Activated T-cell treated with anti-CD3 and anti-CD28 coated beads, Interleukin-2, amount 50 U/mL, for 48 hours (primary cell): ENCODE results near the gene THOC6.
A peak's percentile ranks its signal among the peaks of the same experiment; 100 is the strongest.

Experiments used
- DNase-seq, 2 experiments: peaks; one replicate each; pipeline ENCODE4 v3.0.0-alpha.2; 2020

THOC6 gene

DNA sequence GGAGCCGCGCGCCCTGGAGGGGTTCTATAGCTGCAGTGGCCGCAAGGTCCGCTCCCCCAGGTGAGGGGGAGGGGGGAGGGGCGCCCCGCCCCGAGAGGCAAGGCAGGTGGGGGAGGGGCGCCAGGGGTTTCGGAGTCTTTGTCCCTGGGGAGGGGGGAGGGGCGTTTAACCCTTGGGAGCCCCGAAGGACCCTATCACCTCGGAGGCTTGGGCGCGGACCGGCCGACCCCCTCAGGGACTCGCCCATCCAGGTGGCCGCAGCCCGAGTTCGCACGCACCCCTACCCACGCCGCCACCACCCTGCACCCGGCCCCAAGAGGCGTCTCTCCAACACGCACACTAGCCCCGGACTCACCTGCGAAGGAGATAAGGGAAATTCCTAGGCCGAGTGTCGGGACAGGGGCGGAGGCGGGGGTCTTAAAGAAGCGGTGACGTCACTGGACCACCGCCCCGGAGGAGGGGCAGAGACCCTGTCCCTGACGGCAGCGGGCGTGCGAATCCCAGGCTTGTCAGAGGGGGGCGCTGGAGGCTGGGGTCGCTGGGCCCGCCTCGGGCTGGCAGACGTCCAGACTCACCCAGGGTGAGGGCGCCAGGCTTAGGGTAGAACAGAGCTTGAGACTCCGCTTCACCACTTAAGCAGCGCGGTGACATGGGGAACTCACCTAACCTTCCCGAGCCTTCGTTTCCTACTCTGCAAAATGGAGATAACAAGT, 5.9 kb upstream of the THOC6 start, which contains the start of gene CLDN6:
Gene CLDN6, minus strand, starts transcription at position 390 of the 713 bp plus-strand sequence. CDS start 2,162 bp downstream, outside the sequence.
- DNase-seq = peak; percentile 61 to 66

- no peak for DNase-seq
Measured at GRCh38 chr16:3019594-3020246, 4.1 kb upstream of the THOC6 start.

- DNase-seq = peak; percentile 80 to 86
Measured at GRCh38 chr16:3020247-3020603, 3.6 kb upstream of the THOC6 start, which contains the start of gene TNFRSF12A. Gene TNFRSF12A (plus strand): TSS chr16:3020368. CDS start chr16:3020398, 30 bp downstream.

- peak; percentile 60 to 71 for DNase-seq
Measured at GRCh38 chr16:3020604-3021448, 3.0 kb upstream of the THOC6 start.

GRCh38 chr16:3021449-3022207, 2.2 kb upstream of the THOC6 start:
- peak; percentile 92 to 93 for DNase-seq

- DNase-seq = peak; percentile 94
Measured at GRCh38 chr16:3022208-3022683, 1.6 kb upstream of the THOC6 start.

DNA sequence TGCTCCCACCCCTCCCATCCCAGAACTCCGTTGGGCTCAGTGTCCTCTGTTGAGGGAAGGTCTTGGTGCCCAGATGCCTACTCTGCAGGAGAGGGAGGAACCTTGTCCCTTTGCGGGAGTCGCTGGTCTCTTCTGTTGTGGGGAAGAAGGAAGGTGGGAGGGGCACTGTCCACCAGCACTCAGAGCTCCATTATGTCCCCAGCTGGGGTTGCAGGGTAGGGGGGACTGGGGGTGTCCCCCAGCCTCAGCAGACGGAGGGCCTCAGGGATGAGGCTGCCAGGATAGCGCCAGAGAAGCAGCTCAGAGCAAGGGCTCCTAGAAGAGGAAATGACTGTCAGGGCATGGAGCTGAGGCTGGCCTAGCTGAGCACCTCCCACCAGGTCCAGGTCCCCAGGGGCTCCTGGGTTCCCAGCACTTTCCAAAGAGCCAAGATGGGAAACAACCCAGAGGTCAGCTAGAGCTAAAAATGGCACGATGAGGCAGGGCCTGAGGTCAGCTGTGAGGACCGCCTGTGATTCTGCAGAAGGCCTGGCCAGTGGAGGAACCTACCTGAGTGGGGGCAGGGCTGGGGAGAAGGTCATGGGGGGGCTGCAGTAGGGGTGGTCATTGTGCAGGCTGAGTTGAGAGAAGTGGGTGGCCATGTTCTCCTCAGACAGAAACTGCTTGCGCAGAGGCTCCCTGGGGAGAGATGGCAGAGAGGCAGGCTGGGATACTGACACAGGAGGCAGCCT, 986 bp upstream of the THOC6 start:
- peak; percentile 49 to 64 for DNase-seq

DNA sequence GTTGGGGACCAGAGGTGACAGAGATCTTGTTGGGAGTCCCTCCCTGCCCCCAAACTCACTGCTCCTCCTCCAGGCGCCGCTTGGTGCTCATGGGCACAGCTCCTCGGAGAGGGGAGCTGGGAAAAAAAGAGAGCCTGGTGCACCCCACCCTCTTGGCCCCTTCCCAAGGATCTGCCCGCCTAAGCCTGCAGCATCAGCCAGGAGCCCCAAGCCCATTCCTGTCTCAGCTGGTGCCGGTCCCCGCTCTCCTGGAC, 493 bp upstream of the THOC6 start:
- DNase-seq = peak in 1 of 2 experiments; percentile 63

- DNase-seq = no peak
Measured at GRCh38 chr16:3025032-3026002, 1.5 kb downstream of the THOC6 start.

DNA sequence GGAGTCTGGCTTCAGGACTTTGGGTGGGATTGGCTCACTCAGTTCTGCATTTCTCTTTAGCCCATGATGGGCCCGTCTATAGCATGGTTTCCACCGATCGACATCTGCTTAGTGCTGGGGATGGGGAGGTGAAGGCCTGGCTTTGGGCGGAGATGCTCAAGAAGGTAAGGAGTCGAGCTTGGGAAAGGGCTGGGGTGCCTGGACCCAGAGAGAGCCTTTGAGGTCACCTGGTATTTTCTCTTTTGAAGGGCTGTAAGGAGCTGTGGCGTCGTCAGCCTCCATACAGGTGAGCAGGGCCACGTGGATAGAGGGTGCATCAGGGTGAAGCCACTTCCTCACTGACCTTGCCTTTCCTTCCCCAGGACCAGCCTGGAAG, 2.2 kb downstream of the THOC6 start:
- DNase-seq = no peak

DNA sequence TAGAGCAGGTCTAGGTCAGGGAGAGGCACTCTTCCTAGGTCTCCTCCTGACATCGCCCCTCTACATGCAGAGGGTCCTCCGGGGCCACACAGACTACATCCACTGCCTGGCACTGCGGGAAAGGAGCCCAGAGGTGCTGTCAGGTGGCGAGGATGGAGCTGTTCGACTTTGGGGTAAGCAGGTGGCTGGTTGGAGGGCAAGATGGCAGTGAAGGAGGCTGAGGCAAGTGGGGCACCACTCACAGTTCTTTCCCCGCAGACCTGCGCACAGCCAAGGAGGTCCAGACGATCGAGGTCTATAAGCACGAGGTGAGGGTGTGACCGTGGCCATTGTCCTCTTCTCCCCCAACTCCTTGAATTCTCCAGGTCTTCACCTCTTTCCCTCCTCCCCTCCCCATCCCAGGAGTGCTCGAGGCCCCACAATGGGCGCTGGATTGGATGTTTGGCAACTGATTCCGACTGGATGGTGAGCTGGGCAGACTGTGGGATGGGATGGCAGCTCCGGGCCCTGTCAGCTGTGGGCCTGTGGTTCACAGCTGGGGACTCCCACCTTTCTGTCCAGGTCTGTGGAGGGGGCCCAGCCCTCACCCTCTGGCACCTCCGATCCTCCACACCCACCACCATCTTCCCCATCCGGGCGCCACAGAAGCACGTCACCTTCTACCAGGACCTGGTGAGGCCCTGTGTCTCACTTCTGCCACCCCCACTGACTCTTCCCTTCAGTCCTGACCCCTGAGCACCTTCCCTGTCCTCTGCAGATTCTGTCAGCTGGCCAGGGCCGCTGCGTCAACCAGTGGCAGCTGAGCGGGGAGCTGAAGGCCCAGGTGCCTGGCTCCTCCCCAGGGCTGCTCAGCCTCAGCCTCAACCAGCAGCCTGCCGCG, 3.0 kb downstream of the THOC6 start:
- no peak for DNase-seq

DNA sequence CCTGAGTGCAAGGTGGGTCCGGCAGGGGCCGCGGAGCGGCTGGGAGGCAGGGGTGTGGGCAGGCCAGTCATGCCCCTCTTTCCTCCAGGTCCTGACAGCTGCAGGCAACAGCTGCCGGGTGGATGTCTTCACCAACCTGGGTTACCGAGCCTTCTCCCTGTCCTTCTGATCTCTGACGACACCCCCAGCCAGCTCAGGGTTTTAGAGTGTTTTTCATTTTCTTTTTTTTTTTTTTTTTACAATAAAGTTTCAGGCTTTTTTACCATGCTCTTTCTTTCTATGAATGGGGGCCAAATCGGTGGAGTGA, 3.6 kb downstream of the THOC6 start:
- DNase-seq = no peak

- DNase-seq = peak; percentile 93
Measured at GRCh38 chr16:3027983-3028715, 4.3 kb downstream of the THOC6 start.

GRCh38 chr16:3028716-3029319, 5.0 kb downstream of the THOC6 start:
- DNase-seq = peak in 1 of 2 experiments; percentile 47

DNA sequence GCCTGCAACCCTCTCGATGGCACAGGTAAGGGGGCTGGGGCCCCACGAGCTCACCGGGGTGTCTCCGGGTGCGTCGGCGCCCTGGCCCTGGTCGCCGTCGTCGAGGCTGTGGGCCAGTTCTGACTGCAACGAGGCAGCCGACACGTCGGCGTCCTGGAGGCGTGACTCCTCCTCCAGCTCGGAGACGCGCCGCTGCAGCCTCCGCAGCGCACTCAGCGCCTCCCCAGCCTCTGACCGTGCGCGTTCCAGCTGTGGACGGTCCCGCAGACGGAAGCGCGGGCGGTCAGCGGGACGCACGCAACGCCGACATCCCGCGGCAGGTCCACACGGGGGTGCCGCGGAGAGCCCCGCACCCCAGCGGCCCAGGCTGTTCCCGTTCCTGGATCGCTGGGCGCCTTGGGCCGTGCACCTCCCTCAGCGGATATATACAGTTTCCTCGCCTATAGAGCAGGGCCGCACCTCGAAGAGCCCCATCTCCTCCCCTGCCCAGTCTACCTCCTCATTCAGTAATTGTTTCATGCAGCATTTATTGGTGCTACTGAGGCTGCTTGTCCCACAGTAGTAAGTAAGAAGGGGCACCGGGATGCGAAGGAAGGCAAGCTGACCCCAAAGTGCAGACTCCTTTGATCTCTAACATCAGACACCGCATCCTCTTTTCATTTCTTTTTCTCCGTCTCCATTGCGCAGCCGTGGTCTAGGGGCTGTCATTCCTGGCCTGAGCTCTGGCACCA, 5.8 kb downstream of the THOC6 start:
- DNase-seq = peak; percentile 57 to 76

GRCh38 chr16:3030222-3031212, 6.7 kb downstream of the THOC6 start:
- no peak for DNase-seq

DNA sequence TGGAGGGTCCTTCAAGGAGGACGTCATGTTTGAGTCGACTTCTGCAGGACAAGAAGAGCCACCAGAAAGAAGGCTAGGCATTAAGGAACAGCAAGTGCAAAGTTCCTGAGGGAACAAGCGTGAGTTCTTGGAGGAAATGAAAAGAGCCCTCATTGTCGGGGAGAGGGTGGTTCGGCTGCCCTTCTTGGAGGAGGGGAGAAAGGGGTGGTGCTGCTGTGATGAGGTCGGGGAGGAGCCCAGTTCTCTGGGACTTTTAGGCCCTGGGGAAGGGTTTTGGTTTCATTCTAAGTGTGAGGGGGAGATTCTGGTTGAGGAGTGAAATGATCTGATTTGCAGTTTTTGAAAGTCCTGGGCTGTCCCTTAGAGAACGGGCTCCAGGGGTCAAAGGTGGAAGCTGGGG, 8.8 kb downstream of the THOC6 start:
- no peak for DNase-seq
